NK-92 (cell line): ENCODE data around the gene CHPF2.

ENCODE experiments used
- DNase-seq: peaks from one replicate; lab custom pipeline; 2025; ENCODE audit not compliant: unreplicated experiment; lab: John Stamatoyannopoulos, UW

The CHPF2 gene

DNA sequence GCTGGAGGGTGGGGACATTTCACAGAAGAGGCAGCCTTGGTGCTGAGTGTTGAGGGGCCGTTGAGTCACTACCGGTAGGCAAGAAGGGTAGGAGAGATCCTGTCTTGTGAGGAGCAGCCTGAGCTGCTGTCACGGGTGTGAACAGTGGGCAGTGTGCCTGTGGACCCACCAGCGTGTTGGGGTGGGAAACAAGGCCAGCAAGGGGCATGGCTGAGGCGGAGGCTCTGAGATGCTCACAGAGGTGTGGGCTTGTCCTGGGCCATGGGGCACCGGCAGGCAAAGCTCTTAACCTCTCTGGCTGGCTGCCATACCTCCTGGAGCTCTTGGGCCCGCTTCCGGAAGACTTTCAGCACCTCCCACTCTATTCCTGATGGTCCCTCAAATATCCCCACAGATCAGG, 49.8 kb downstream of the CHPF2 start:
- no peak for DNase-seq

DNA sequence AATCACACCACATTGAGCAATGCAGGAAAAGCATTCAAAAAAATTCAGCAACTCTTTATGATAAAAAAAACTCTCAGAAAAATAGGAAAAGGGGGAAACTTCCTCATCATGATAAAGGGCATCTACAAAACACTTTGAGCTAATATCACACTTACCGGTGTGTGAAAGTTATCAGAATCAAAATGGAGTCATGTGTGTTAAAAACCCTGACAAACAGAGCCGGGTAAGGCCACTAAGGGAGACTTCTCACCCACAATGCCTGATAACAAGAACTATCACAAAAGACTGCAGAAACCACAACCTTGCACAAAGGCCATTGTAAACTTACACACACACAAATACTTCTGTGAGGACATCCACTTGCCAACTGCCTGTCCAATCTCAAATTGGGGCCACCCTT, 51.0 kb downstream of the CHPF2 start:
- DNase-seq: no peak

DNA sequence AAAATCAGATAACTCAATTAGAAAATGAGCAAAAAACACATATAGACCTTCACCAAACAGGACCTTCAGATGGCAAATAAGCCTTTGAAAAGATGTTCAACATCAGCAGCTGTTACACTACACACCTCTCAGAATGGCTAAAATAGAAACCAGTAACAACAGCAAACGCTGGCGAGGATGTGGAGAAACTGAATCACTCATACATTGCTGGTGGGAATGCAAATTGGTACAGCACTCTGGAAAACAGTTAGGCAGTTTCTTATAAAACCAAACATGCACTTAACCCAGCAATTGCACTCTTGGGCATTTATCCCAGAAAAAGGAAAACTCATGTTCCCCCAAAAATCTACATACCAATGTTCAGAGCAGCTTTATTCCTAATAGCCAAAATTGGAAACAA, 53.9 kb downstream of the CHPF2 start:
- DNase-seq: no peak
